ENCODE data around the gene PIGU. TPM values are rescaled to one million over a fixed set of nuclear protein-coding genes. Genes with fewer than 3 reads are reported as not detected.
"Not testable (repeated sequence)": the region's sequence is repeated elsewhere in the genome, so short reads cannot be mapped to it uniquely, and the experiment has no call there.

PIGU gene
- total and polyA plus RNA-seq, 4 donors = 21.7 to 38.1 (median 29.6) TPM

DNA sequence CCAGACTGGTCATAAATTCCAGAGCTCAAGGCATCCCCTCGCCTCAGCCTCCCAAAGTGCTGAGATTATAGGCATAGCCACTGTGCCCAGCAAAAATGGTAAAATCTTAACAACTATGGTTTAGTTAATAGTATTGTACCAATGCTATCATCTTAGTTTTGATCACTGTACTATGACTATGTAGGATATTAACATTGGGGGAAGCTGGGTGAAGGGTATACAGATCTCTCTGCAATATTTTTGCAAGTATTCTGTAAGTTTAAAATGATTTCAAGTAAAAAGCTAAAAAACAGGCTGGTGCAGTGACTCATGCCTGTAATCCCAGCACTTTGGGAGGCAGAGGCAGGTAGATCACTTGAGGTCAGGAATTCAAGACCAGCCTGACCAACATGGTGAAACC lies 7.8 kb downstream of the PIGU start:
- DNase-seq (ENCODE audit: low read depth in 4 of 6, low spot score in 6 of 6) = no peak
- no CpG with 5 or more reads among the region's 1 CpG for WGBS (ENCODE audit: insufficient coverage)
- no peak overlapping the region for H3K4me3 ChIP-seq (ENCODE audit: low read depth, low read length)
- no peaks in the 10 kb centered on the region for H3K4me1 ChIP-seq (ENCODE audit: control insufficient read depth, insufficient read depth, low read length)
- H3K27me3 ChIP-seq (ENCODE audit: control insufficient read depth, insufficient read depth, low read length) = no peaks in the 10 kb centered on the region
- no peaks in the 10 kb centered on the region for H3K36me3 ChIP-seq (ENCODE audit: control insufficient read depth, insufficient read depth, low read length)
- no peaks in the 10 kb centered on the region for H3K9me3 ChIP-seq (ENCODE audit: control insufficient read depth, insufficient read depth, low read length)
- no peak overlapping the region for H3K27ac ChIP-seq (ENCODE audit: low read depth, low read length)

DNA sequence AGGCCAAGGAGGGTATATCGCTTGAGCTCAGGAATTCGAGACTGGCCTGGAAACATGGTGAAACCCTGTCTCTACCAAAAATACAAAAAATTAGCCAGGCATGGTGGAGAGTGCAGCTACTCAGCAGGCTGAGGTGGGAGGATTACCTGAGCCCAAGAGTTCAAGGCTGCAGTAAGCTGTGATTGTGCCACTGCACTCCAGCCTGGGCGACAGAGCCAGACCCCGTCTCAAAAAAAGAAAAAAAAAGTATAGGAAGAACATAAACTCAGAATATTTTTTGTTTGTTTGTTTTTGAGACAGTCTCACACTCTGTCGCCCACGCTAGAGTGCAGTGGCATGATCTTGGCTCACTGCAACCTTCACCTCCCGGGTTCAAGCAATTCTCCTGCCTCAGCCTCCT lies 12.1 kb downstream of the PIGU start:
- not testable (repeated sequence) for H3K27ac ChIP-seq (ENCODE audit: low read depth, low read length); DNase-seq (ENCODE audit: low read depth in 4 of 6, low spot score in 6 of 6); H3K4me1 ChIP-seq (ENCODE audit: control insufficient read depth, insufficient read depth, low read length); H3K4me3 ChIP-seq (ENCODE audit: low read depth, low read length); H3K36me3 ChIP-seq (ENCODE audit: control insufficient read depth, insufficient read depth, low read length); H3K9me3 ChIP-seq (ENCODE audit: control insufficient read depth, insufficient read depth, low read length); H3K27me3 ChIP-seq (ENCODE audit: control insufficient read depth, insufficient read depth, low read length)
- 100% methylated on average over 1 of the region's 7 CpGs for WGBS (ENCODE audit: insufficient coverage)

DNA sequence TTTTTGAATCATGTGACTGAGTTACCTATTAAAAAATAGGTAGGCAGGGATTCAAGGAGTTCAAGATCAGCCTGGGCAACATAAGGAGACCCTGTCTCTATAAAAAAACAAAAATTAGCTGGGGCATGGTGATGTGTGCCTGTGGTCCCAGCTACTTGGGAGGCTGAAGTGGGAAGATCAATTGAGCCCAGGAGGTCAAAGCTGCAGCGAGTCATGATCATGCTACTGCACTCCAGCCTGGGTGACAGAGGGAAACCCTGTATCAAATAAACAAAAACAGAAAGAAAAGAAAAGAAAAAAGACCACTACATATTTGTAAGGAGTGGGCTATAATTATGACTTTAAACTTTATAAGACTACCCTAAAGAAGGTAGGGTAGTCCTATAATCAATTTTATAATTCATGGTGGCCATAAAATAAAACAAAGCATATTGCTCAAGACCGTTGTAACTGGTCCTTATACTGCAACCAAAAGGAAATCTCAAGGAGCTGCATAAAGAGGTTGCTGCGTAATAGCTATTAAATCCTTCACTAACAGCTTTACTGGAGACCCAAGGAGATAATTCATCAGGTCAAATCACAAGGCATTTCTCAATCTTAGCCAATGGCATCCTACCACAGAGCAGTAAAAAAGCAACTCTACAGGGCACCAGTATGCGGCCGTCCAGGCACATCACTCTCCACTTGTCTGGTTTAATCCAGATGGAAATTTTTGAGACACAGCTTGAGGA lies 13.5 kb downstream of the PIGU start:
- WGBS (ENCODE audit: insufficient coverage) = 89% methylated on average over 3 of the region's 5 CpGs
- Histone ChIP-seq H3K9me3 (ENCODE audit: control insufficient read depth, insufficient read depth, low read length) (no peaks in the 10 kb centered on the region), H3K4me3 (ENCODE audit: low read depth, low read length) (no peak overlapping the region), H3K36me3 (ENCODE audit: control insufficient read depth, insufficient read depth, low read length) (no peaks in the 10 kb centered on the region), H3K27me3 (ENCODE audit: control insufficient read depth, insufficient read depth, low read length) (no peaks in the 10 kb centered on the region), H3K4me1 (ENCODE audit: control insufficient read depth, insufficient read depth, low read length) (no peaks in the 10 kb centered on the region), H3K27ac (ENCODE audit: low read depth, low read length) (no peak overlapping the region)
- DNase-seq (ENCODE audit: low read depth in 4 of 6, low spot score in 6 of 6) = no peak

DNA sequence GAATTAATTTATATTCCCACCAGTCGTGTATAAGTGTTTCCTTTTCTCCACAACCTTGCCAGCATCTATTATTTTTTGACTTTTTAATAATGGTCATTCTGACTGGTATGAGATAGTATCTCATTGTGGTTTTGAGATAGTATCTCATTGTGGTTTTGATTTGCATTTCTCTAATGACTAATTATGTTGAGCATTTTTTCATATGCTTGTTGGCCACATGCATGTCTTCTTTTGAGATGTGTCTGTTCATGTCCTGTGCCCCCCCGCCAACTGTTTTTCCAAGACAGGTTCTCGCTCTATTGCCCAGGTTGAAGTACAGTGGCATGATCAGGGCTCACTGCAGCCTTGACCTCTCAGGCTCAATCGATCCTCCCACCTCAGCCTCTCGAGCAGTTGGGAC lies 15.1 kb downstream of the PIGU start:
- not testable (repeated sequence) for H3K36me3 ChIP-seq (ENCODE audit: control insufficient read depth, insufficient read depth, low read length); H3K9me3 ChIP-seq (ENCODE audit: control insufficient read depth, insufficient read depth, low read length); H3K27ac ChIP-seq (ENCODE audit: low read depth, low read length); H3K4me3 ChIP-seq (ENCODE audit: low read depth, low read length); DNase-seq (ENCODE audit: low read depth in 4 of 6, low spot score in 6 of 6); H3K4me1 ChIP-seq (ENCODE audit: control insufficient read depth, insufficient read depth, low read length); H3K27me3 ChIP-seq (ENCODE audit: control insufficient read depth, insufficient read depth, low read length)
- WGBS (ENCODE audit: insufficient coverage) = 100% methylated on average over 2 of the region's 5 CpGs

DNA sequence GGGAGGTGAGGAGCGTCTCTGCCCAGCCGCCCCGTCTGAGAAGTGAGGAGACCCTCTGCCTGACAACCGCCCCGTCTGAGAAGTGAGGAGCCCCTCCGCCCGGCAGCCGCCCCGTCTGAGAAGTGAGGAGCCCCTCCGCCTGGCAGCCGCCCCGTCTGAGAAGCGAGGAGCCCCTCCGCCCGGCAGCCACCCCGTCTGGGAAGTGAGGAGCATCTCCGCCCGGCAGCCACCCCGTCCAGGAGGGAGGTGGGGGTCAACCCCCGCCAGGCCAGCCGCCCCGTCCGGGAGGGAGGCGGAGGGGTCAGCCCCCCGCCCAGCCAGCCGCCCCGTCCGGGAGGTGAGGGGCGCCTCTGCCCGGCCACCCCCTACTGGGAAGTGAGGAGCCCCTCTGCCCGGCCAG lies 18.2 kb downstream of the PIGU start:
- H3K4me1 ChIP-seq (ENCODE audit: control insufficient read depth, insufficient read depth, low read length); H3K9me3 ChIP-seq (ENCODE audit: control insufficient read depth, insufficient read depth, low read length); H3K4me3 ChIP-seq (ENCODE audit: low read depth, low read length); H3K27me3 ChIP-seq (ENCODE audit: control insufficient read depth, insufficient read depth, low read length); DNase-seq (ENCODE audit: low read depth in 4 of 6, low spot score in 6 of 6); H3K27ac ChIP-seq (ENCODE audit: low read depth, low read length): not testable (repeated sequence)
- WGBS (ENCODE audit: insufficient coverage) = 92% methylated on average over 6 of the region's 31 CpGs
- H3K36me3 ChIP-seq (ENCODE audit: control insufficient read depth, insufficient read depth, low read length) = peaks cover 20% of the 10 kb centered on the region

DNA sequence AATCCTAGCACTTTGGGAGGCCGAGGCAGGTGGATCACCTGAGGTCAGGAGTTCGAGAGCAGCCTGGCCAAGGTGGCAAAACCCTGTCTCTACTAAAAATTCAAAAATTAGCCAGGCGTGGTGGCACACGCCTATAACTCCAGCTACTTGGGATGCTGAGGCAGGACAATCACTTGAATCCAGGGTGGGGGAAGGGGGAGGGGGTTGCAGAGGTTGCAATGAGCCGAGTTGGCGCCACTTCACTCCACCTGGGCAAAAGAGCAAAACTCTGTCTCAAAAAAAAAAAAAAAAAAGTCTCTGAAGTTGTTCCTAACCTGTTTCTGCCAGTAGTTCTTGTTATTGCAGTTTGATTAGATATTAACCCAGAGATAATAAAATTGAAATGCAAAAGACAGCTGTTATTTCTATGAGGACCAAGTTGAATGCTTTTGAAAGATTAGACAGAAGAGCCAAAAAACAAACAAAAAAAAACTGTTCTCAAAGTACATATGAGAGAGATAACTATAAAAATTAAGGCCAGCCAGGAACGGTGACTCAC lies 22.6 kb downstream of the PIGU start:
- no peak for DNase-seq (ENCODE audit: low read depth in 4 of 6, low spot score in 6 of 6)
- 100% methylated on average over 2 of the region's 7 CpGs for WGBS (ENCODE audit: insufficient coverage)
- H3K9me3 ChIP-seq (ENCODE audit: control insufficient read depth, insufficient read depth, low read length) = no peaks in the 10 kb centered on the region
- no peak overlapping the region for H3K4me3 ChIP-seq (ENCODE audit: low read depth, low read length)
- H3K36me3 ChIP-seq (ENCODE audit: control insufficient read depth, insufficient read depth, low read length) = peaks cover 23% of the 10 kb centered on the region
- H3K27ac ChIP-seq (ENCODE audit: low read depth, low read length) = no peak overlapping the region
- H3K27me3 ChIP-seq (ENCODE audit: control insufficient read depth, insufficient read depth, low read length) = no peaks in the 10 kb centered on the region
- no peaks in the 10 kb centered on the region for H3K4me1 ChIP-seq (ENCODE audit: control insufficient read depth, insufficient read depth, low read length)

DNA sequence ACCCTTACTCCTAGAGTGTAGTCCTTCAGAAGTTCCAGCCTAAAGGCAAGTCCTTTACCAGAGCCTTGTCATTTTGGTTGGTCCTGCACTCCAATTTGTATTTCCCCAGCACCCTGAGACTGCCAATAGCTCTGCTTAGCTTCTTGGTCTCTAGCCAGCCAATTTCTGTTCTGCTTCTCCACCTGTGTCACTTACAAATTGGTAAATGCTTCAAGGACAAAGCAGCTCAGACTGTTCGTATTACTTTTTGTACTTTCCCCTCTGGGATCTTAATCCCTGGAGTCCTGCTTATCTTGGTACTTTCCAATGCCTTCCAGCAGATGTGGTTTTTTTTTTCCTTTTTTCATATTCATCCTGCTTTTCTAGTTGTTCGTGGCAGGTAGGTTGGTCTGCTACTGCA lies 25.7 kb downstream of the PIGU start:
- 100% methylated on average over 2 of the region's 2 CpGs for WGBS (ENCODE audit: insufficient coverage)
- DNase-seq (ENCODE audit: low read depth in 4 of 6, low spot score in 6 of 6) = peak in 1 of 6 donors; percentile 1
- H3K36me3 ChIP-seq (ENCODE audit: control insufficient read depth, insufficient read depth, low read length) = peaks cover 22% of the 10 kb centered on the region
- H3K4me3 ChIP-seq (ENCODE audit: low read depth, low read length) = no peak overlapping the region
- no peak overlapping the region for H3K27ac ChIP-seq (ENCODE audit: low read depth, low read length)
- H3K9me3 ChIP-seq (ENCODE audit: control insufficient read depth, insufficient read depth, low read length) = no peaks in the 10 kb centered on the region
- no peaks in the 10 kb centered on the region for H3K27me3 ChIP-seq (ENCODE audit: control insufficient read depth, insufficient read depth, low read length)
- H3K4me1 ChIP-seq (ENCODE audit: control insufficient read depth, insufficient read depth, low read length) = no peaks in the 10 kb centered on the region

DNA sequence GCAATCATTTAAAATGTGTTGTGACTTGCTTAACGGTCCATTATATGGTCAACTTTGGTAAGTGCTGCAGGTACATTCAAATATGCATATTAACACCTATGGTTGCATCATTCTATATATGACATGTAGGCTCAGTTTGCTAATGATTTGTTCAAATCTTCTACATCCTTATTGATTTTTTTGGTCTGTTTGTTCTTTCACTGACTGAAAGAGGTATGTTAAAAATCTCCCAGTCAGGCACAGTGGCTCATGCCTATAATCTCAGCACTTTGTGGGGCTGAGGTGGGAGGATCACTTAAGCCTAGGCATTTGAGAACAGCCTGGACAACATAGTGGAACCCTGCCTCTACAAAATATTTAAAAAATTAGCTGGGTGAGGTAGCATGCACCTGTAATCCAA lies 29.2 kb downstream of the PIGU start:
- Histone ChIP-seq H3K36me3 (ENCODE audit: control insufficient read depth, insufficient read depth, low read length) (peaks cover 6% of the 10 kb centered on the region), H3K4me3 (ENCODE audit: low read depth, low read length) (no peak overlapping the region), H3K4me1 (ENCODE audit: control insufficient read depth, insufficient read depth, low read length) (no peaks in the 10 kb centered on the region), H3K9me3 (ENCODE audit: control insufficient read depth, insufficient read depth, low read length) (no peaks in the 10 kb centered on the region), H3K27ac (ENCODE audit: low read depth, low read length) (no peak overlapping the region), H3K27me3 (ENCODE audit: control insufficient read depth, insufficient read depth, low read length) (no peaks in the 10 kb centered on the region)
- WGBS (ENCODE audit: insufficient coverage) = no CpG with 5 or more reads among the region's 1 CpG
- DNase-seq (ENCODE audit: low read depth in 4 of 6, low spot score in 6 of 6) = no peak

DNA sequence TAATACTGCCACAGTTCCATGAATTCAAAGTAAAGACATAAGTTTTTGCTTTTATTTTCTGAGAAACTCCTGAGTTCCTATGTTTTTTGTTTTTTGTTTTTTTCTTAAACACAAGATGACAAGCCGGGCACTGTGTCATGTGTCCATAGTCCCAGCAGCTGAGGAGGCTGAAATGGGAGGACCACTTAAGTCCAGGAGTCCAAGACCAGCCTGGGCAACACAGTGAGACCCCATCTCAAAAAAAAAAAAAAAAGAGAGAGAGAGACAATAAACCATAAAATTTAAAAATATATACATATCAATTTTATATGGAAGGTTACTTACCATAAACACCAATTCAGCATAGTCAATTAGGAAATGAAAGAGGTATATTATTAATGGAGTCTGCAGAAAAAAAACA lies 31.9 kb downstream of the PIGU start:
- no peak for DNase-seq (ENCODE audit: low read depth in 4 of 6, low spot score in 6 of 6)

DNA sequence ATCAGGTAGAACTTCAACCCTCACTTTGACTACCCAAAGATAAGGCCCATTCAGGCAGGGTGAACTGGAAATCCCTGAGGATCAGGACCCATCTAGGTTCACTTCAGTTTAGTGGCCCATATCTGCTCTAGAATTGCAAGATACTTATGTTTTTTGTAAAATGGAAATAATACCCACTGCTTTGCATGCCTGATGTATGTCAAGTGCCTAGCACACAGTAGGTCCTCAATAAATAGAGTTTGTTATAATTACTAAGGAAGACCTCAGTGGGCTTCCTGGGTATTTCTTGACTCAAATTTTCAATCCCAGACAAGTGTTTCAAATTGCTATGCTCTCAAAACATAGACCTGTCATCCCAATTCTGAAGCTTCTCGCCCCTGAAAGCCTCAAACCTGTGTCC lies 32.5 kb downstream of the PIGU start:
- DNase-seq (ENCODE audit: low read depth in 4 of 6, low spot score in 6 of 6) = no peak
- Histone ChIP-seq H3K27me3 (ENCODE audit: control insufficient read depth, insufficient read depth, low read length) (no peaks in the 10 kb centered on the region), H3K4me3 (ENCODE audit: low read depth, low read length) (no peak overlapping the region), H3K27ac (ENCODE audit: low read depth, low read length) (no peak overlapping the region), H3K4me1 (ENCODE audit: control insufficient read depth, insufficient read depth, low read length) (peaks cover 3% of the 10 kb centered on the region), H3K36me3 (ENCODE audit: control insufficient read depth, insufficient read depth, low read length) (peaks cover 3% of the 10 kb centered on the region), H3K9me3 (ENCODE audit: control insufficient read depth, insufficient read depth, low read length) (no peaks in the 10 kb centered on the region)
- WGBS (ENCODE audit: insufficient coverage) = 100% methylated on average over 1 of the region's 1 CpG

More for the DNA sequence above, 31.9 kb downstream of the PIGU start:
- no CpG with 5 or more reads among the region's 1 CpG for WGBS (ENCODE audit: insufficient coverage)
- Histone ChIP-seq H3K4me3 (ENCODE audit: low read depth, low read length) (no peak overlapping the region), H3K9me3 (ENCODE audit: control insufficient read depth, insufficient read depth, low read length) (no peaks in the 10 kb centered on the region), H3K27me3 (ENCODE audit: control insufficient read depth, insufficient read depth, low read length) (no peaks in the 10 kb centered on the region), H3K4me1 (ENCODE audit: control insufficient read depth, insufficient read depth, low read length) (peaks cover under 1% of the 10 kb centered on the region), H3K36me3 (ENCODE audit: control insufficient read depth, insufficient read depth, low read length) (peaks cover 3% of the 10 kb centered on the region), H3K27ac (ENCODE audit: low read depth, low read length) (no peak overlapping the region)

Data from spinal cord (tissue), 10 donors.